ENCODE data around the gene TSPAN17.
A peak's percentile ranks its signal among the peaks of the same experiment; 100 is the strongest.
"Not testable (repeated sequence)": the region's sequence is repeated elsewhere in the genome, so short reads cannot be mapped to it uniquely, and the experiment has no call there.

Gene TSPAN17, protein sequence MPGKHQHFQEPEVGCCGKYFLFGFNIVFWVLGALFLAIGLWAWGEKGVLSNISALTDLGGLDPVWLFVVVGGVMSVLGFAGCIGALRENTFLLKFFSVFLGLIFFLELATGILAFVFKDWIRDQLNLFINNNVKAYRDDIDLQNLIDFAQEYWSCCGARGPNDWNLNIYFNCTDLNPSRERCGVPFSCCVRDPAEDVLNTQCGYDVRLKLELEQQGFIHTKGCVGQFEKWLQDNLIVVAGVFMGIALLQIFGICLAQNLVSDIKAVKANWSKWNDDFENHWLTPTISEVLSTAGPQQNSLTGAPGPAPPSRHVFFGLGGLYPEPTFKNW

DNA sequence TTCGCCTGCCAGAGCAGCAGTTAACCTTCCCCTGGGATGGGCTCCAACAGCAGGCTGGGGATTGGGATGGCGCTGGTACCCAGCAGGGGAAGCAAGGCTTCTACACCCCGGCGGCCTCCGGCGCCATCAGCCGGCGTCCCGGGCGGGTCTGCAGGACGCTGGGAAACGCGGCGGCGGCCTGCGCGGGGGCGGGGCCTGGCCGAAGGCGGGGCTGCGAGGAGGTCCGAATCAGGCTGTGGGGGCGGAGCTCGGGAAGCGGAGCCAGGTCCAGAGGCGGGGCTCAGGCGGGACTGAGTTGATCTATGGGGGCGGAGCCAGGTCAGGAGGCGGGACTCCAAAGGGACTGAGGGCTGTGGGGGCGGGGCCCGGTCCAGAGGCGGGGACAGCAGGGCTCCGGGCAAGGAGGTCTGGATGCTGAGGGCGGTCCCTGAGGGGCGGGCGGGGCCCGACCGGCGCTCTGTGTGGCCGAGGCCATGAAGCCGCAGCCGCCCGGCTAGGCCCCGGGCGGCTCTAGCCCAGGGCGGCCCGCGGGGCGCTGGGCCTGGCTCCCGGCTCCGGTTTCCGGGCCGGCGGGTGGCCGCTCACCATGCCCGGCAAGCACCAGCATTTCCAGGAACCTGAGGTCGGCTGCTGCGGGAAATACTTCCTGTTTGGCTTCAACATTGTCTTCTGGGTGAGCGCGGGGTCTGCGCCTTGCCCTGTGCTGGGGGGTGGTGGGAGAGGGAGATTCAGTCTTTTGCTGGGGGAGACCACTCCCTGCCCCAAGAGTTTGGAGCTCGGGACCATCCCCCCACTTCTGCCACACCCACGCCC is at the start of gene TSPAN17:
Gene TSPAN17 (plus strand): TSS at position 455 of the 813 bp plus-strand sequence. CDS start 132 bp downstream, at position 587.
- peak; percentile 97 to 98 for DNase-seq (ENCODE audit: low read depth in 2 of 2)

DNA sequence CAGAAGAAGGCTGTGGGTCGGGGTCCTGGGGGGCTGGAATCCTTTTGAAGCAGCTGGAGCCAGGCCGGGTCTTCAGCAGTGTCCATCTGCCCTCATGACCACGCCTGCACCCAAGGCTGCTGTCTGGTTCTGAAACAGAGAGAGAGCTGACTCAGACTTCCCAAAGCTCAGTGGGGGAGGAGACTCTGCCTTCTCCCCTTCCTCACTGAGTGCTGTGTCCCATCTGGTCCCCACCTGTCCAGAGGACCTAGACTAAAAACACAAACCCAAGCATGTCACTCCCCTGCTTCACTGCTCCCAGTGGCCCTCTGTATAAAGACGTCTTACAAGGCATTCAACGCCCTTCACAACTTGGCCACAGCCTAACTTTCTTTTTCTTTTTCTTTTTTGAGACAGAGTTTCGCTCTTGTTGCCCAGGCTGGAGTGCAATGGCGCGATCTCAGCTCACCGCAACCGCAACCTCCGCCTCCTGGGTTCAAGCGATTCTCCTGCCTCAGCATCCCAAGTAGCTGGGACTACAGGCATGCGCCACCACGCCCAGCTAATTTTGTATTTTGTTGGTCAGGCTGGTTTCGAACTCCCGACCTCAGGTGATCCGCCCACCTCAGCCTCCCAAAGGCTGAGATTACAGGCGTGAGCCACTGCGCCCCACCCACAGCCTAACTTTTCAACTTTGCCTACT is 47.4 kb upstream of the TSPAN17 start:
- DNase-seq (ENCODE audit: low read depth in 2 of 2): not testable (repeated sequence)

DNA sequence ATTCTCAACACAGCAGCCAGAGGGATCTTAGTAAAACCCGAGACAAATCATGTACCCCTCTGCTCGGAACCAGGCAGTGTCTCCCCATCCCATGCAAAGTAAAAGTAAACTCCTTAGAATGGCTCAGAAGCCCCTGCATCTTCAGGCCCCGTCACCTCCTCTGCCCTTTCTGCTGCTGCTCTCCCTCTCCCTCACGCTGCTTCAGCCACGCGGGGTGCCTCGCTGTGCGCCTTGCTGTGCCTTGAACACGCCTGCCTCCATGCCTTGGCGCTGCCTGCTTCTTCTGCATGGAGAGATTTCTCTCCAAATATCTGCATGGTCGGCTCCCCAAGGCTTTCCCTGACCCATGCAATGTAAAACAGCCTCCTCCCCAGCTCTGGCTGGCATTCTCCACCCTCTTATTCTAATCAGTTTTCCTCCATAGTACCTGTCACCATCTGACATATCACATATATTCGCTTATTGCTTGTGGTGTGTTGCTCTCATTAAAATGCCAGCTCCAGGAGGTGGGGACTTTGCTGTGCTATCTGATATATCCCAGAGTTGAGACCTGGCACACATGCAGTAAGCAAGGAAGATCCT is 45.3 kb upstream of the TSPAN17 start:
- no peak for DNase-seq (ENCODE audit: low read depth in 2 of 2)

DNA sequence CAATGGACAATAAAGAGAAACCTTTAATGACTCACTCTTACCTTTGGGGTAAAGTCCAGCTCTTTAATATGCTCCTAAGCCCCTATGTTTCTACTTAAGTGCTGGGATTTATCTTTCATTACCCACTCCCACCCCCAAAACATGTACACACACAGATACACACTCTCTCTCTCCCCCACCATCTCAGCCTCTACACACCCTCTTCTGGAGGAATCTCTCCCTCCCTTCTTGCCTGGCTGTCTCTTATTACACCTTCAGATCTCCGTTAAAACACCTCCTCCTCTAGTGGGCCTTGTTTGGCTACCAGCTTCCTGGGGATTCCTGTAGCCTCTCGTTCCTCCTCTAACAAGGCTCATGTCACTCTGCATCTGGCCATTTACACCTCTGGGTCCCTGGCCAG is 44.2 kb upstream of the TSPAN17 start:
- no peak for DNase-seq (ENCODE audit: low read depth in 2 of 2)

DNA sequence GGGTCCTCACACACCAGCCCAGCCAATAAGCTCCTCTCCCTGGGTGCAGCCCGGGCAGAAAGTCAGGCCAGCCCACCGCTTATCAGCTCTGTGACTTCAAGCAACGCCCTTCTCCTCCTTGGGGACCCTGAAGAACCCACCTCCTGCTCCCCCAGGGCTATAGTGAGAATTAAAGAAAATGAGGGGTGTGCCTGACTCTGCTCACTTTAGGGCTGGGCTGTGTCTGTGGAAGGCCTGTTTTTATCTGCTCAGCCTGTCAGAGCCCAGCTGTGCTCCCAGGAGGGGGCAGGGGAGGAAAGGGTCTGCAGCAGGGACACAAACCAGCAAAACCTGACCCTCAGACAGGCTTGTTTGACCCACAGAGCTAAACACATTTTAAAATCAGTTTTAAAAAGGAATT is 41.3 kb upstream of the TSPAN17 start:
- DNase-seq (ENCODE audit: low read depth in 2 of 2): no peak

DNA sequence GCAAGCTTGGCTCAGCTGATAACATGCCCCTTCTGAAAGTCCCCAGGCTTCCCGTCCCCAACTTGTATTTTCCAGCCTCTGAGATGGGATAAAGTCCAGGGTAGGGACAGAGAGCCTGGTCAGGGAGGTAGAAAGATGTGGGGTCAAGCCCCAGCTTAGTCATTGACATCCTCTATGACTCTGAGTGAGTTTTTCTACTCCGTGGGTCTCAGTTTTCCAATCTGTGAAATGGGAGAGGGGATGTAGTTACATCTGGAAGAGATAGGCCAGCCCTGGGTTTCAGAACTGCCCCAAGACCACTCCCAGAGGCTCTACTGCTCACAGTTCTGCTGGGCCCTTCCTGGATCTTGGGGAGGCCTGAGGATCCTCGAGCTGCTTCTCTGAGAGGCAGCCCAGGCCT is 40.4 kb upstream of the TSPAN17 start:
- DNase-seq (ENCODE audit: low read depth in 2 of 2): no peak

DNA sequence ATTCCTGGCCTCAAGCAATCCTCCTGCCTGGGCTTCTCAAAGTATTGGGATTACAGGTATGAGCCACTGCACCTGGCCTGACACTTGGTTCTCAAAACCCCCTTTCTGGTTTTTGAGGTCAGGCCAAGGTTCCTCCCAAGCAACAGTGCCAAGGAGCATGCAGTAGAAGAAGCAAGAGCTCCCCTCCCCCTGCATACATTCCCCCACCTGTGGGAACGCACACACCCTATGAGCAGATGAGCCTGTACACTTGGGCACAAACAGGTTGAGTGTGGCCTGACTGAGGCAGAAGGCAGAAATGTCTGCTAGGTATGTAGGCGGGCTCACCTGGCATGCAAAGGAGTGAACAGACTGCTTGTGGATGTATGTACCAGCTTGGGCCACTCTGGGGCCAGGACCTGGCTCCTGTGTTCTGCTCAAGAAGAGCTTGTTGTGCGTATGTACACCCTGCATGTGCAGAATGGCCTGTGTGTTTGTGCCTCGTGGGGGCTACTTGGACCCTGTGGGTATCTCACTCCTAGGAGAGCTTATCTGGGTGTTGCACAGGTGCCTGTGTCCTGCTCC is 39.1 kb upstream of the TSPAN17 start:
- DNase-seq (ENCODE audit: low read depth in 2 of 2): no peak

DNA sequence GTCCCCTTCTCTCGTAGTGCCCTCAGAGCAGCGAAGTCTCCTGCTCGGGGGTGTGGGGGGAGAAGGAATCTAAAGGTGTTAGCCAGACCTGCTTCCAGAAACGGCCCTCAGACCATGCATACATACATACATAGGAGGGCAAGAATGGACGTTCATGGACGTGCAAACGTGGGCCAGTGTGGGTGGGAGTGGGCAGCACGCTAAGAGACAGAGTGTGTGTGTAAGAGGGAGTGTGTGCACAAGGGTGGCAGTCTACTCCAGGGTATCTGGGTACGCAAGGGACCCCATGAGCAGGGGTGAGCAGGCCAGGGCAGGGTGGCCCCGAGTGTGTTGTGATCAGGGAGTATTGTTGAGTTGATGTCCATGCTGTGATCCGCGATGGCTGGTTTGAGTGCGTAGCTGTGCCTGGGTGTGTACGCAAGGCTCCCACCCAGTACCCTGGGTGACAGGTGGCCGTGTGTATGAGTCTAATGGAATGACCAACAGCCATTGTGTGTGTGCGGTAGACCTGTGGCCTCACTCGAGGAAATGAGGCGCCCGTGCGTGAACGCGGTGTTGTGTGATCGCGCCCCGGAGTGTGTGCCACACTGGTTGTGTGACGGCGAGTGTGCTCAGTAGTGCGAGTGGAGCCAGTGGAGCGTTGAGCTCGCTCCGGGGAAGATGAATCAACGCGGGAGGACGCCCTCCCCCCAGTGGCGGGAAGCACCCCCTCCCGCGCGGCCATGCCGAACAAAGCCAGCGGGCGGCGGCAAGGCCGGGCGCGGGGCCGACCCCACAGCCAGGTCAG is 38.2 kb upstream of the TSPAN17 start:
- DNase-seq (ENCODE audit: low read depth in 2 of 2): no peak

DNA sequence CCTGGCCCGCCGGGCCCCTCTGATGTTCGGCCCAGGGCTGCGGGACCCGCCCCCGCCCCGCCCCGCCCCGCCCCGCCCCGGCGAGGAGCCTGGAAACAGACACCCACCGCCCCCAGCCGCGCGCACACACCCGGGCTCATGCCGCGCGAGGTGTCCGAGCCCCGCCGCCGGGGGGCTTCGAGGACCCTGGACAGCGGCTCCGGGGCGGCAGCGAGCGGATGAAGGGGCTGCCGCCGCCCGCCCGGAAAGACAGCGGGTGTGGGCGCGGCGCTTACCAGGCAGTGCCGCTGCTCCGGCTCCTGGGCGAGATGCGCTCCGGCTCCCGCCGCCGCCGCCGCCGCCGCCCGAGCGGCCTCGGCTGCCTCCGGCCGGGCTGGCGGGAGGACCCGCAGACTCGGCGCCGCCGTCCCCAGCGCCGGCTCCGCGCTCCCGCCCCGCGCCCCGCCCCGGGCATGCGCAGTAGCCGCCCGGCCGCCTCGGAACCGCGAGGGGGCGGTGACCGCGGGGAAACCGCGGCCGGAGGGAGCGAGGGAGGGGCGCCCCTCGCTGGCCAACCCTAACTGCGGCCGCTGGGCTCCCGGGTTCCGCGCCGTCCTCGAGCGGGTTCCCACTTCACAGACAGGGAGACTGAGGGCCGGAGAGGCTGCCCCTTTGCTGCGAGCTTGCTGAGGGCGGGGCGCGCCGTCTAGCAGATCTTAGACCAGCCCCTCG is 37.4 kb upstream of the TSPAN17 start, which contains the start of gene GPRIN1:
Gene GPRIN1 (minus strand): TSS at position 433 of the 711 bp plus-strand sequence. CDS start 10,322 bp downstream, outside the sequence.
- peak in 1 of 2 donors; percentile 33 for DNase-seq (ENCODE audit: low read depth in 2 of 2)

DNA sequence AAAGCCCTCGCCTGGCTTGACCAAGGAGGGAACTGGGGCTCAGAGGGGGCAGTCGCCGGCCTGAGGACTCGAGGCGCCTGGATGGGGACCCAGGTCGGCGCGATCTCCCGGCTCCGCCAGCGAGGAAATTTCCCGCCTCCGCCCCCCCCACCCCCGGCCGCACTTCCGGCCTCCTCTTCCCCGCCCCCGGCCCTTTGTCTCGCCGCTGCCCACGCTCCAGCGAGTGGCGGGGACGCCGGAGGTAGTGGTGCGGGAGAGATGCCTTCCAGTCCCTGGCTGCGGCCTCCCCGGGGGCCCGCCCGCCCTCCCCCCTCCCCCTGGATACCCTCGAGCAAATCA is 36.9 kb upstream of the TSPAN17 start:
- no peak for DNase-seq (ENCODE audit: low read depth in 2 of 2)

DNA sequence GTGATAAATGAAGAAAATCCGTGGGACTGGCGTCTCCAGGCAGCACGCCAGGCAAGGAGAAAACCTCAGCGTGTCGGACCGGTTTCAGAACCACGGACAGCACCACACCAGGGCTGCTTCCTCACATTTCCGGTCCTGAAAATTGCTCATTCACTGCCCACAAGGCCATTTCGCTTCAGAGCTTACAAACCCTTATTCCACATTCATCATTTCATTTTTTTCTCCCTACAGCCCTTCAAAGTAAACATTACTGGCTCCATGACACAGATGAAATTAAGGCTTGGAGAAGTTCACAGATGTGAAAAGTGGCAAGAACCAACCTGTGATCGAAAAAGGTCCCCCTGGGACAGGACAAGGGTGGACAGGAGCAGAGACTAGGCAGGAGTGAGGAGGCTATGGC is 35.8 kb upstream of the TSPAN17 start:
- DNase-seq (ENCODE audit: low read depth in 2 of 2): no peak

DNA sequence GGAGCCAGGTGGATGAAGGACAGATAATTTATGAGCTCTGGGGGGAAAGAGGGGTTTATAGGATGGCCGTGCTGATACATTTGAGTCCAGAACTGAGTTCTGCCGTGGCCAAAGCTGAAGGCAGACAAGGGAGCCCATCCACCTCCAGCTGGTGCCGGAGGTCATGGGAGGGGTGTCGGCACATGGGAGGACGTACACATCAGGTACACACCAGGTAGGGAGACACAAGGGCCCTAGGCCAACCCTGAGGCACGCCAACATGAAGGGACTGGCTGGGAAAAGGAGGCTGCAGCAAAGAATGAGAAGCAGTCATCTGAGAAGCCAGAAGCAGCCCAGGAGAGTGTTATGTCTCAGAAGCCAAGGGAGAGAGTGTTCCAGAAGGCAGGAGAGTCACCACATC is 35.3 kb upstream of the TSPAN17 start:
- DNase-seq (ENCODE audit: low read depth in 2 of 2): no peak

DNA sequence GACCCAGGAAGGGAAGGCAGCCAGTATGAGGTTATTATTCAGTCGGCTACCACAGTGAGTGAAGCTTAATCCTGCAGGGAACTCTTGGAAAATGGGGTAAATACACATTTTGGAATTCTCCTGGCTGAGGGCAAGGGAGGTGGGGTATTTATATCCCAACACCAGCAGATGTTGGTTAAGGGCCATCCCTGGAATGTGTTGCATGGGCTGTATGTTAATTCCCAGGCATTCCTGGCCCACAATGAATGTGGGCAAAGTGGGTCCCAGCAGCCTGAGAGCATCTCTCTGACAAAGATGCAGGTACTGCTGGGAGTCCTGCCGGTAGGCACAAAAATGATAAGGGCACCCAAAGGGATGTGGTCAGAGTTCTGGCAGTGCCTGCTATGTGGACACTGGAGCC is 34.4 kb upstream of the TSPAN17 start:
- DNase-seq (ENCODE audit: low read depth in 2 of 2): no peak

DNA sequence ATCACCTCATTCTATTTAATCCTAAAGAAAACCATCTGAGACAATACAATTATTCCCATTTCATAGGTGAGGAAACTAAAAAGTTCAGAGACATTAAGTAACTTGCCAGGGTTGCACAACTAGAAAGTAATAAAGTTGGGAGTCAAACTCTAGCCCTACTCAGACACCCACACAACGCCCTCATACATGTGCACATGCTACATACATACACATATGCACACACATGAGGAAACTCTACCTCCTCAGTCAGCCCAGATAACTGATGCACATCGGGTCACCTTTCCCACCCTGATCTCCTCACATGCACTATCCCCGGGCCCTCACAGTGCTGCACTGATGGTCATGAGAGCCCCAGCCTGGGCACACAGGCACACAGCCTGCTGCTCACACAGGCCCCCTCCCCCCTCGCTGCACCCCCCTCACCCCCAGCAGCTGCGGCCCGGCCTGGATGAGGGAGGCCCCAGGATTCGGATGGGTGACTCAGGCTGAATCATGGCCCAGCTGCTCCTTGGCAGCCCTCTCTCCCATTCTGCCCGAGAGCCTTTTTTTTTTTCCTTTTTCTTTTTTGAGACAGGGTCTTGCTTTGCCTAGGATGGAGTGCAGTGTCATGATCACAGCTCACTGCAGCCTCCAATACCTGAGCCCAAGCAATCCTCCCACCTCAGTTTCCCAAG is 32.3 kb upstream of the TSPAN17 start:
- DNase-seq (ENCODE audit: low read depth in 2 of 2): no peak

DNA sequence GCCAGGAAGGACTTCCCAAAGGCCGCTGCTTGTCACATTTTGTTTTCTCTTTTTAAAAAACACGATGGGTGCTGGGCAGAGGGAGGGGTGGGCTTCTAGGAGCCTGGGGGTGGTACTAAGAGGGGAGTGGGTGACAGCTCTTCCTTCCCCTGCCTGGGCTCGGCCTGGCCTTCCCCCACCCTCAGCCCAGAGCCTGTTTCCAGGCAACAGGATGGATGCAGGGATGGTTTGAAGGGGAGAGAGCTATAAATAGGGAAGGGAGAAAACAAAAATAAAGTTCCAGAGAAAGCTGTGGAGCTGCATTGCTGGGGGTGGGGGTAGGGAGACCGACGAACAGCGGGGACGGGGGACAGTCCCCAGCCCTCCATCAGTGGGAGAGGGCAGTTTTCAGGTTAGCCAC is 30.8 kb upstream of the TSPAN17 start:
- no peak for DNase-seq (ENCODE audit: low read depth in 2 of 2)

DNA sequence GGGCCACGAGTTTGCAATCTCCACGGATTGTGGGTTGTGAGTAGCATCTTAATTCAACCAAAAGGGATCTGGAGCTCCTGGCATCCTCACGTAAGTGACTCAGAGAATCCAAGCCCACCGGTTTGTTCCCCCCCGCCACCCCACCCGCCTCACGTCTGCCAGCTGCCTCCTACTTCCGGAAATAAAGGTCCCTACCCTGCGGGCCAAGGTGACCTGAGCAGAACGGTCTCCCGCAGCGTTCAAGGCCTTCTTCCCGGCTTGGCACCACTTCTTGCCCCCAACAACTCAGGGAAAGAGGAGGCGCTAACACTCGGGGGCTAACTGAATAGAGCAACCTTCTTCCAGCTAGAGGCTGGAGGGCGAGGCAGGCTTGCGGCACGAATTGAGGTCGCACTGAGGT is 28.5 kb upstream of the TSPAN17 start:
- DNase-seq (ENCODE audit: low read depth in 2 of 2): no peak

DNA sequence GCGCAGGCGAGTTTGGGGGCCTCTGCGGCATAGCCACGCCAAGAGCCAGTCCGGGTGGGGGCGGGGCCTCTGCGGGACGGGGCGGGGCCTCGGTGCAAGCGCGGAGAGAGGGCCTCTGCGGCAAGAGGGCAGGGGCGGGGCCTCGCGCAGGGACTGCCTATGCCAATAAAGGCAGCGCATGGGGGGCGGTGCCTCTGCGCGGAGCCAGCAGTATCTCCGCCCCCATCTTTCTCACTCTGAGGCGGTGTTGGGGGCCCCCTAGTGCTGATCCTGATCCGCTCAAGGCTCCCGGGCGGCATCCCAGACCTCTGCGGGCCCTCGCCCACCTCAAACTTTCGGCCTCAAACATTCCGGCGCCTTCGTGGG is 28.1 kb upstream of the TSPAN17 start:
- DNase-seq (ENCODE audit: low read depth in 2 of 2): peak; percentile 42 to 62

DNA sequence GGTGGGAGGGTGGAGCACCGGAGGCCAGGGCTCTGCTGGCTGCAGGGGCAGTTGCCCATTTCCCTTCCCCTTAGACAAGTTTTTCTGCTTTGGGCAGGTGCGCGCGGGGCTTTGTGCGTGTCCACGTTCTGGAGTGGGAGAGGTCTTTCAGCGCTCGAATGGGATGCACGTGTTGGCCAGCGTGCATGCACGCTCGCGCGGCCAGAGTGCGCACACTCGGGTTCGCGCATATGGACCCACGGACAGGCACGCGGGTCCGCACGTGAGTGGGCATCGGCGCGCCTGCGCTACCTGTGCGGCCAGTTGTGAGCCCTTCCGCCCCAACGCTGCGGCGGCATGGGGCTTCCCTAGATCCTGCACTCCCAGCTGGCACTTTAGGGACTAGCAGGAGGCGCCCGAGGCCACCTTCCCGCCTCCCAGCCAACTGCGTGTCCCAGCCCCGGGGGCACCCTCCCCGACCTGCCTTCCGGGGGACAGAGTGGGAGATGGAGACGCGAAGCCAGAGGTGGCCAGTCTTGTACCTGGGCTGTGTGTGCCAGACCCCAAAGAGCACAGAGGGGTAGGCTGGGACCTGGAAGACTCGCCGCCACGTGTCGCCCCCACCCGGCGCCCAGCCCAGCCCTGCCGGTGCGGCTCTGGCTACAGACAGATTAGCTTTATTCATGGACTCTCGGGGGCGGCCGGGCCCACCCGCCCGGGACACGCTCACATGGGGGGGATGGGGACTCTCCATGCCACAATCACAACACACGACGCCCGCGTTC is 27.5 kb upstream of the TSPAN17 start:
- DNase-seq (ENCODE audit: low read depth in 2 of 2): no peak

DNA sequence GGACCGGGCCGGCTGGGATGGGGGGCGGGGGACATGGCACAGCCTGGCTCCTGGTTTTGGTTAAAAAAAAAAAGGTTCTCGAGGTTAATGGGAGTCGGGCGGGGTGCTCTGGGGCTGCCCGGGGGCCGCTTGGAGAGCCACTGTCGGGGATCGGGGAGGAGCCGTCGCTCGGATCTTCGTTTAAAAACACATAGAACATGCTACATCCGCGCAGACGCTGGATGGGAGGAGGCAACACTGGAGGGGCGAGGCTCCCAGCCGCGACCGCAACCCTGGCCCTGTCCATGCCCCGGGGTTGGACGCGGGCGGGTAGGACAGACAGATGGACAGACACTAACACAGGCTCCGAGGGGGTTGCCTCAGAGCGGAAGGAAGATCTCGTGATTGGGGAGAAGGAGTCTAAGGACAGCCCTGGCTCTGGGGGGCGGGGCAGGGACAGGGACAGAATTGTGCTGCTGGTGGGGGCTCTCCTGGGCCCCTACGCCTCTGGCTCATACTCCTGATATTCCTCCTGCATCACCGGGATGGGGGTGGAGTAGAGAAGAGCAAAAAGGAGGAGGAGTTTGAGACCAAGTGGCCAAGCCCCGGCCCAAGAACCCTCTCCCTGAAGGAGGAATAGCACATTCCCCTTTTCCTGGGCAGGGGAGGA is 26.8 kb upstream of the TSPAN17 start:
- no peak for DNase-seq (ENCODE audit: low read depth in 2 of 2)
